Upper lobe of right lung (tissue), 1 donor: ENCODE measurements around the gene PFDN4. TPM values are rescaled to one million over a fixed set of nuclear protein-coding genes. Genes with fewer than 3 reads are reported as not detected.

Source experiments
- ATAC-seq: fragments of 200-7000 bp; cut with Tn5 transposase; one replicate; pipeline ENCODE4 v1.9.1; 2020; ENCODE audit warnings: mild to moderate bottlenecking, moderate library complexity
- DNase-seq: peaks from one replicate; pipeline ENCODE4 v3.0.0-alpha.2; 2020
- H3K27ac ChIP-seq: fragments of 200-600 bp; one replicate; pipeline ENCODE4 v1.8.0; 2022
- H3K27me3 ChIP-seq: fragments of 200-600 bp; one replicate; pipeline ENCODE4 v1.8.0; 2022; ENCODE audit warnings: mild to moderate bottlenecking
- H3K36me3 ChIP-seq: fragments of 200-600 bp; one replicate; pipeline ENCODE4 v1.8.0; 2022
- H3K4me1 ChIP-seq: fragments of 200-600 bp; one replicate; pipeline ENCODE4 v1.8.0; 2022
- H3K4me3 ChIP-seq: fragments of 200-600 bp; one replicate; pipeline ENCODE4 v1.8.0; 2022; ENCODE audit warnings: mild to moderate bottlenecking
- H3K9me3 ChIP-seq: fragments of 200-600 bp; one replicate; pipeline ENCODE4 v1.8.0; 2022
- intact Hi-C: fragments of 100-400 bp; cut with DNase I; formaldehyde crosslinking; loops from one replicate; pipeline ENCODE4 v1.11.0; 2022
- long read RNA-seq: library from polyadenylated mRNA; unstranded; transcript quantifications from one replicate; pipeline ENCODE4 v2.0.0, GENCODE V29; 2021
- total RNA-seq: library from RNA; stranded (reverse); fragmentation: NEBNext Ultra II Directional; extraction: Animal tissue kit (Norgen Biotek cat#: 25700); gene quantifications from one replicate; pipeline ENCODE4 v1.2.1, GENCODE V29; 2021
- TF ChIP-seq, protein P1 (sequence below): fragments of 200-600 bp; IDR thresholded peaks from one replicate; pipeline ENCODE4 v1.8.0; 2022; ENCODE audit warnings: antibody characterized with exemption
- donor health status: DM: no; HTN: yes; CAD: no; lungs with severe emphysema.

PFDN4 gene
- 19.9 TPM for total RNA-seq
- long read RNA-seq, transcript PFDN4-201 (4 exons, 1,462 nt), result major isoform, 8 of 9 reads
- long read RNA-seq, partial matches to known transcripts, result 1 of 9 reads
- long read RNA-seq, other reads (novel, unspliced or antisense), result 0 of 9 reads

GRCh38 chr20:54207743-54208547 is at the start of gene PFDN4:
Gene PFDN4, plus strand, starts transcription at chr20:54208087. Its CDS starts 14 bp downstream, at chr20:54208101.
- Histone ChIP-seq H3K9me3 (no peaks in the 10 kb centered on the region), H3K27me3 (no peaks in the 10 kb centered on the region), H3K27ac (peak within 1 kb of the TSS; percentile 99), H3K36me3 (no peaks in the 10 kb centered on the region), H3K4me3 (peak within 1 kb of the TSS; percentile 92), H3K4me1 (peaks cover 14% of the 10 kb centered on the region)
- intact Hi-C loops, result no loop called here
- DNase-seq (peak; percentile 91), ATAC-seq (peak; percentile 98)
- TF ChIP-seq, protein P1, sequence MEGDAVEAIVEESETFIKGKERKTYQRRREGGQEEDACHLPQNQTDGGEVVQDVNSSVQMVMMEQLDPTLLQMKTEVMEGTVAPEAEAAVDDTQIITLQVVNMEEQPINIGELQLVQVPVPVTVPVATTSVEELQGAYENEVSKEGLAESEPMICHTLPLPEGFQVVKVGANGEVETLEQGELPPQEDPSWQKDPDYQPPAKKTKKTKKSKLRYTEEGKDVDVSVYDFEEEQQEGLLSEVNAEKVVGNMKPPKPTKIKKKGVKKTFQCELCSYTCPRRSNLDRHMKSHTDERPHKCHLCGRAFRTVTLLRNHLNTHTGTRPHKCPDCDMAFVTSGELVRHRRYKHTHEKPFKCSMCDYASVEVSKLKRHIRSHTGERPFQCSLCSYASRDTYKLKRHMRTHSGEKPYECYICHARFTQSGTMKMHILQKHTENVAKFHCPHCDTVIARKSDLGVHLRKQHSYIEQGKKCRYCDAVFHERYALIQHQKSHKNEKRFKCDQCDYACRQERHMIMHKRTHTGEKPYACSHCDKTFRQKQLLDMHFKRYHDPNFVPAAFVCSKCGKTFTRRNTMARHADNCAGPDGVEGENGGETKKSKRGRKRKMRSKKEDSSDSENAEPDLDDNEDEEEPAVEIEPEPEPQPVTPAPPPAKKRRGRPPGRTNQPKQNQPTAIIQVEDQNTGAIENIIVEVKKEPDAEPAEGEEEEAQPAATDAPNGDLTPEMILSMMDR, result peak; percentile 83

- ATAC-seq, result no peak
- DNase-seq, result no peak
- Histone ChIP-seq H3K36me3 (no peaks in the 10 kb centered on the region), H3K4me1 (no peaks in the 10 kb centered on the region), H3K4me3 (no peak overlapping the region), H3K27me3 (peaks cover 7% of the 10 kb centered on the region), H3K9me3 (no peaks in the 10 kb centered on the region), H3K27ac (no peak overlapping the region)
- intact Hi-C loops, result no loop called here
- TF ChIP-seq, protein P1, result no peak
These were observed 49.7 kb upstream of the PFDN4 start for GRCh38 chr20:54158226-54158625.

GRCh38 chr20:54158856-54159418 is 49.0 kb upstream of the PFDN4 start:
- DNase-seq, result no peak
- no peak for ATAC-seq
- TF ChIP-seq, protein P1, result no peak
- Histone ChIP-seq H3K9me3 (no peaks in the 10 kb centered on the region), H3K4me1 (no peaks in the 10 kb centered on the region), H3K27ac (no peak overlapping the region), H3K36me3 (no peaks in the 10 kb centered on the region), H3K27me3 (peaks cover 12% of the 10 kb centered on the region), H3K4me3 (no peak overlapping the region)
- intact Hi-C loops, result no loop called here

DNA sequence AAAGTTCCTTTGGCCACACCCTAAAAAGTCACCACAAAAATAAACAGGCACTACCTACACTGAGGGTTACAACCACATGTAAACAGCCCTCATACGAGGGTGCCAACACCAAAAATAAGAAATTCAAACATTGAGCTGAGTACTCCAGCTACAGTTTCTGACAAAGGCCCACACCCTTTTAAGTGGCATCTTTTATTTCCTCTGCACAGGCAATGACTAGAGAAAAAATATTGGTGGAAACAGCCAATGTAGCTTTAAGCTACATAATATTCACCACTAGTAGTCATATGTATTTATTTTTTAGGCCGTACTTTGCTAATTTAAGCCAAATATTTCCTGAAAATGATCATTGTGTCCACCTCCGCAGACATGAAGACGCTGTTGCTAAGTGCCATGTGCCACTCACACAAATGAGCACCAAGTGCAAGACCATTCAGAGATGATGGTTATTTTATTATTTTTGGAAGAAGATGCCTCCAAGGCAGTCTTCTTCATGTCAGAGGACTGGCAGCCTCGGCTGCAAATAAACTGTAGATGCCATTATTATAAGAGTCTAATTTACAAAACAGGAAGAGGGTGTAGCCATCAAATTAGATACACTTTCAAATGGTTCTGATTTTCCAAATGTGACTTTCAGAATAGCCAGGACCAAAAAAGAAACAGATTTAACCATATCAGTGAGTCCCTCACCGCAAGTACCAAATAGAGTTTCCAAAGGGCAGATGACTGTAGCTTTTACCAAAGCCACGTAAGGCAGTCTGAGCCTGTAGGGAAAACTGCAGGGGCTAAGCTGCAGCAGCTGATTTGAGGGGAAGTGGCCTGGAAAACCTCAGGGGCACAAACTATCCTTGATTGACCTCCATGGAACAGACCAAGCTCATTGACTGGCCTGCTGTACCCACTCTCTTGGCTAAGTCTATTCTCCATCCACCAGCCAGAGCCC is 47.6 kb upstream of the PFDN4 start:
- no peaks in the 10 kb centered on the region for H3K36me3 ChIP-seq
- H3K9me3 ChIP-seq, result no peaks in the 10 kb centered on the region
- TF ChIP-seq, protein P1, result no peak
- H3K4me1 ChIP-seq, result no peaks in the 10 kb centered on the region
- DNase-seq (no peak), ATAC-seq (no peak)
- intact Hi-C loops, result no loop called here
- H3K4me3 ChIP-seq, result no peak overlapping the region
- H3K27ac ChIP-seq, result no peak overlapping the region
- H3K27me3 ChIP-seq, result peaks cover 13% of the 10 kb centered on the region

- H3K27me3 ChIP-seq, result peaks cover 17% of the 10 kb centered on the region
- intact Hi-C loops, result no loop called here
- no peak overlapping the region for H3K27ac ChIP-seq
- ATAC-seq (no peak), DNase-seq (no peak)
- H3K9me3 ChIP-seq, result no peaks in the 10 kb centered on the region
- no peaks in the 10 kb centered on the region for H3K36me3 ChIP-seq
- no peak overlapping the region for H3K4me3 ChIP-seq
- TF ChIP-seq, protein P1, result no peak
- no peaks in the 10 kb centered on the region for H3K4me1 ChIP-seq
These were observed 46.7 kb upstream of the PFDN4 start for GRCh38 chr20:54161008-54161820.
